ENCODE results near the gene GTPBP6.

GTPBP6 gene

GRCh38 chrX:318739-319578, at the start of gene GTPBP6:
GTPBP6 (minus strand) TSS chrX:318796; CDS start chrX:318787, 9 bp downstream.
- peak; percentile 93 for DNase-seq (ENCODE audit: low read depth)

GRCh38 chrX:367866-368265, 49.3 kb upstream of the GTPBP6 start:
- DNase-seq (ENCODE audit: low read depth): no peak

- no peak for DNase-seq (ENCODE audit: low read depth)
These were observed 48.8 kb upstream of the GTPBP6 start for GRCh38 chrX:367349-367748.

GRCh38 chrX:363621-364375, 45.2 kb upstream of the GTPBP6 start:
- DNase-seq (ENCODE audit: low read depth): no peak

GRCh38 chrX:362937-363620, 44.5 kb upstream of the GTPBP6 start:
- DNase-seq (ENCODE audit: low read depth): no peak

- DNase-seq (ENCODE audit: low read depth): no peak
These were observed 43.8 kb upstream of the GTPBP6 start for GRCh38 chrX:362351-362750.

- DNase-seq (ENCODE audit: low read depth): no peak
These were observed 42.9 kb upstream of the GTPBP6 start for GRCh38 chrX:361231-362145.

GRCh38 chrX:360496-361150, 42.0 kb upstream of the GTPBP6 start:
- no peak for DNase-seq (ENCODE audit: low read depth)

- DNase-seq (ENCODE audit: low read depth): no peak
These were observed 40.1 kb upstream of the GTPBP6 start for GRCh38 chrX:358651-359143.

GRCh38 chrX:357693-358471, 39.3 kb upstream of the GTPBP6 start:
- DNase-seq (ENCODE audit: low read depth): no peak

GRCh38 chrX:357035-357692, 38.6 kb upstream of the GTPBP6 start:
- no peak for DNase-seq (ENCODE audit: low read depth)

GRCh38 chrX:356385-357034, 37.9 kb upstream of the GTPBP6 start:
- DNase-seq (ENCODE audit: low read depth): no peak

- DNase-seq (ENCODE audit: low read depth): no peak
These were observed 36.9 kb upstream of the GTPBP6 start for GRCh38 chrX:355329-356050.

- no peak for DNase-seq (ENCODE audit: low read depth)
These were observed 35.3 kb upstream of the GTPBP6 start for GRCh38 chrX:353566-354535.

GRCh38 chrX:352582-353314, 34.2 kb upstream of the GTPBP6 start:
- no peak for DNase-seq (ENCODE audit: low read depth)

- DNase-seq (ENCODE audit: low read depth): no peak
These were observed 33.6 kb upstream of the GTPBP6 start for GRCh38 chrX:352181-352580.
